ENCODE results near the gene SPDEF.

- TF ChIP-seq ZNF274 (IDR thresholded peaks at IDR 0.05; ENCODE audit: low read depth, low read length) (no peak), YY1 (IDR thresholded peaks at IDR 0.05; ENCODE audit: insufficient read depth, insufficient read length) (no peak)
These were observed 15.3 kb upstream of the SPDEF start for GRCh38 chr6:34571388-34571787.

Data from NT2/D1 (cell line).